HFFc6 (cell line): ENCODE measurements around the gene VCPKMT. TPM values are rescaled to one million over a fixed set of nuclear protein-coding genes. Genes with fewer than 3 reads are reported as not detected.
A peak's percentile ranks its signal among the peaks of the same experiment; 100 is the strongest.

Experiments used
- DNase-seq: peaks from one replicate; pipeline ENCODE4 v3.0.0-alpha.2; 2018
- H3K27ac Mint-ChIP-seq: 2 replicates; pipeline ENCODE4 v1.8.0; 2020; ENCODE audit warnings: mild to moderate bottlenecking, mixed read lengths
- H3K27me3 Mint-ChIP-seq: 2 replicates; pipeline ENCODE4 v1.8.0; 2021; ENCODE audit warnings: mild to moderate bottlenecking, moderate library complexity, mixed read lengths; ENCODE audit not compliant: insufficient read depth
- H3K36me3 Mint-ChIP-seq: 2 replicates; pipeline ENCODE4 v1.8.0; 2021; ENCODE audit warnings: low read depth, mixed read lengths
- H3K4me1 Mint-ChIP-seq: 2 replicates; pipeline ENCODE4 v1.8.0; 2020; ENCODE audit warnings: low read depth, mixed read lengths
- H3K4me3 Mint-ChIP-seq: 2 replicates; pipeline ENCODE4 v1.8.0; 2020; ENCODE audit warnings: mild to moderate bottlenecking, moderate library complexity, mixed read lengths
- H3K9me3 Mint-ChIP-seq: 2 replicates; pipeline ENCODE4 v1.8.0; 2020; ENCODE audit warnings: mild to moderate bottlenecking, mixed read lengths
- CTCF ChIP-seq: fragments of 200-600 bp; sonication (generic); IDR thresholded peaks from 2 replicates; pipeline ENCODE4 v1.5.0; 2021; ENCODE audit warnings: antibody characterized with exemption, mild to moderate bottlenecking
- total RNA-seq, 6 experiments: library from RNA; stranded (reverse); fragmentation: NEBNext Ultra II Directional; extraction: Animal tissue kit (Norgen Biotek cat#: 25700); gene quantifications; 2 replicates in 1 of 6; 3 replicates in 5 of 6; pipeline ENCODE4 v1.2.3, GENCODE V29; 2021

The VCPKMT gene
- total RNA-seq, 6 experiments from 2014 or later: 4.6 to 6.2 (median 5.4) TPM

GRCh38 chr14:50061664-50062437 is 54.5 kb downstream of the VCPKMT start:
- peak overlapping the region; percentile 94 for H3K27ac Mint-ChIP-seq
- H3K4me3 Mint-ChIP-seq: peak overlapping the region; percentile 49
- DNase-seq: peak; percentile 30
- peaks cover 57% of the 10 kb centered on the region for H3K4me1 Mint-ChIP-seq
- H3K27me3 Mint-ChIP-seq: no peaks in the 10 kb centered on the region
- no peaks in the 10 kb centered on the region for H3K9me3 Mint-ChIP-seq
- no peak for TF ChIP-seq CTCF
- no peaks in the 10 kb centered on the region for H3K36me3 Mint-ChIP-seq

GRCh38 chr14:50060871-50061663 is 55.3 kb downstream of the VCPKMT start:
- Mint-ChIP-seq H3K27me3 (no peaks in the 10 kb centered on the region), H3K27ac (peak overlapping the region; percentile 94), H3K36me3 (no peaks in the 10 kb centered on the region), H3K4me1 (peaks cover 57% of the 10 kb centered on the region), H3K4me3 (peak overlapping the region; percentile 76), H3K9me3 (no peaks in the 10 kb centered on the region)
- DNase-seq: peak; percentile 91
- TF ChIP-seq CTCF: peak; percentile 62

GRCh38 chr14:50059763-50060616 is 56.4 kb downstream of the VCPKMT start:
- no peak for DNase-seq
- no peaks in the 10 kb centered on the region for H3K27me3 Mint-ChIP-seq
- no peaks in the 10 kb centered on the region for H3K36me3 Mint-ChIP-seq
- peaks cover 50% of the 10 kb centered on the region for H3K4me1 Mint-ChIP-seq
- no peak for TF ChIP-seq CTCF
- H3K9me3 Mint-ChIP-seq: no peaks in the 10 kb centered on the region
- H3K4me3 Mint-ChIP-seq: peak overlapping the region; percentile 76
- peak overlapping the region; percentile 94 for H3K27ac Mint-ChIP-seq

Other genes with a start within 250 kb of the VCPKMT start
- gene ARF6, start 223.5 kb downstream of the VCPKMT start, total RNA-seq: 100 to 1,000 TPM in 1 of 6 experiments, 10 to 100 TPM in 5; 92.2 to 111 (median 94.7) TPM
- 10 to 100 TPM; 11.8 to 14.5 (median 13.3) TPM for gene SOS2, start 115.0 kb upstream of the VCPKMT start, total RNA-seq
- 1 to 10 TPM; 3.1 to 5.2 (median 3.4) TPM for gene L2HGDH, start 195.7 kb upstream of the VCPKMT start, total RNA-seq
- 10 to 100 TPM; 10.6 to 14.5 (median 12.1) TPM for gene DMAC2L, start 195.8 kb upstream of the VCPKMT start, total RNA-seq